Activated T-cell treated with anti-CD3 and anti-CD28 coated beads for 4 hours (primary cell): ENCODE measurements around the gene PCBP2.
"Not testable (repeated sequence)": the region's sequence is repeated elsewhere in the genome, so short reads cannot be mapped to it uniquely, and the experiment has no call there.

Experiments used
- DNase-seq: peaks from one replicate; pipeline ENCODE4 v3.0.0-alpha.2; 2020

The PCBP2 gene

DNA sequence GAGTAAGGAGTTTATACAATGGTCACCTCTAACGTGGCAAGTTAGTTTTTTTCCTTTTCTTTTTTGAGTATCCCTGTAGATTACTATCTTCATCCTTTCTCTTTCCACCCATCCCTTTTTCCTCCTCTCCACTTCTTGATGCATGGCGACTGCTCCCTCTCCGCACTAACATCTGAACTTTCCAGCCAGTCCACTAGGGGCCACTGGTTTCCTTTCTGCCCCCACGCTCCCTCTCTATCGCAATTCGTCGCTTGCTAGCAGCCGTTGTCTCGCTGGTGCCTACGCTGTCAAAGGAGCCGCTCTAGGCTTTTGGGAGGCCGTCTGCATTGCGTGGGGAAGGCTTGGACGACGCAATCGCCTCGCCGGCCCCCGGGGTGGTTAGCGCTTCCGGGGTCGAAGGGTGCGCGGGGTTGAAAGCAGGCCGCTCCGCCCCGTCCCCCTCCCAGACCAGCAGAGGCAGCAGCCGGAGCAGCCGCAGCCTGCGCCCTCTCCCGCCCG is at the start of gene PCBP2:
TSS of gene PCBP2 (plus strand) at position 442 of the 498 bp plus-strand sequence. CDS start 2,699 bp downstream, outside the sequence.
- peak; percentile 91 for DNase-seq

- DNase-seq = not testable (repeated sequence)
These were observed 49.6 kb upstream of the PCBP2 start for GRCh38 chr12:53402351-53402750.

DNA sequence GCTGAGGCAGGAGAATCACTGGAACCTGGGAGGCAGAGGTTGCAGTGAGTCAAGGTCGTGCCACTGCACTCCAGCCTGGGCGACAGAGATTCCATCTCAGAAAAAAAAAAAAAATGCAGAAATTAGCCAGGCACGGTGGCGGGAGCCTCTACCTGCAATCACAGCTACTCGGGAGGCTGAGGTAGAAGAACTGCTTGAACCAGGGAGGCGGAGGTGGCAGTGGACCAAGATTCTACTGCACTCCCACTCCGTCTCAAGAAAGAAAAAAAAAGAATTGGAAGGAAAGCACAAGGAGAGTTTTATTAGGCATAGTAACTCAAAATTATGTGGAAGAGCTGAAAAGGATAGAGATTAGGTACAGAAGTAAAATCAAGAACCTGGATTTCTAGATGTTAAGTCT is 49.0 kb upstream of the PCBP2 start:
- no peak for DNase-seq

DNA sequence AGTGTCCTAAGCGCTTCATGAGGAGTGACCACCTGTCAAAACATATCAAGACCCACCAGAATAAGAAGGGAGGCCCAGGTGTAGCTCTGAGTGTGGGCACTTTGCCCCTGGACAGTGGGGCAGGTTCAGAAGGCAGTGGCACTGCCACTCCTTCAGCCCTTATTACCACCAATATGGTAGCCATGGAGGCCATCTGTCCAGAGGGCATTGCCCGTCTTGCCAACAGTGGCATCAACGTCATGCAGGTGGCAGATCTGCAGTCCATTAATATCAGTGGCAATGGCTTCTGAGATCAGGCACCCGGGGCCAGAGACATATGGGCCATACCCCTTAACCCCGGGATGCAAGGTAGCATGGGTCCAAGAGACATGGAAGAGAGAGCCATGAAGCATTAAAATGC is 41.0 kb upstream of the PCBP2 start:
- DNase-seq = no peak

DNA sequence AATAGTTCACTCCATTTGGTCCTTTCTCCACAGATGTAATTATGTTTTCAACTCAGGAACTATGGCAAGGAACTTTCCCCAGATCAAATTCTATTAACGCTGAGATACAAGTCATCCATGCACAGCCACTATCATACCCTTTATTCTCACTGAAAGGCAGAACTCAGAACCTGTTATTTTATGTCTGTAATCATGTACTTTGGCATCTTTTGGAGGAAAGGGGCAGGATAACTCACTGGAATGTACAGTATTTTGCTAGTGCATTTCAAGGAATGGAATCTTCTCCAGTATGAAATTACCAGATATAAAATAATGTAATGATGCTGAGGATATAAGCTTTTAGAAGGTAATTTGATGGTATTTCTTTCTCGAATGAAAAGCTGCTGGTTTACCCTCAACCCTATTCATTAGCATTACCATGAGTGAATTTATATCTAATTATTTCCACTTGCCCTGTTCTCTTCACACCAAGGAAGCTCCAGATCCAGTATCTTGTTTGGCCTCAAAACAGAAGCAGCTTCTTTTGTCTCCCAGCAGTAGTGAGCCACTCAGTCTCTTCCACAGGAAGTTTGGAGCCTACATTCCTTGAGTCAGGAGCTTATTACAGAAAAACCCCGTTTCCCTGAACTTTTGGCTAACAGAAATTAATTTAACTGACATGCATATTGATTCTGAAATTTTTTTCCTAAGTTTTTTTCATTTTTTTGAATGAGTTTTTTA is 38.3 kb upstream of the PCBP2 start:
- DNase-seq = no peak

DNA sequence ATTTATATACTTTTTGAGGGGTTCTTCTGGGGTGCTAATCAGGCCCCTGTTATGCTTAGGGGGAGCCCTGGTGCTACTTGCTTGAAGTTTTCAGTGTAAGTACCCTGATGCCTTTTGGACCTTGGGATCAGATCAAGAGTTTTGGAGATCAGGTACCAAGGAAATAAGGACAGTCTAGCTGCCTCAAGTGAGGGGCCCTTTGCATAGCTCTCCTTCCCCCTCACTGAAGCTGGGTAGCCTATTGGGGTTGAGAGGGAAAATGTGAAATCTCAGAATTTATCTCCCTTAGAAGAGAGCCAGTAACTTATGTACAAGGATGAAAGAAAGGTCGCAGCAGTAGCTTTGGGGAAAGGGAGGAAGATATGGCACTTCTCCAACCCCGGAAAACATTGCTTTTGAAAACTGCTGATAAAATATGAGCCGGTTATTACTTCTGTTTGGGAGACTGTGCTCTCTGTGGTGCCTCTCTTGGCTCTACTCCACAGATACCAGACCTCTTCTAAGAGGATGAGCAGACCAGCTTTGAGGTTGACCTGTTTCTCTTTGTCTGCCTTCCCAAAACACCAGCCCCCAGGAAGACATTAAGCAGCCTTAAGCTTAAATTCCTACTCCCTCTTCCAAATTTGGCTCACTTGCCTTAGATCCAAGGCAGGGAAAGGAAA is 37.0 kb upstream of the PCBP2 start:
- no peak for DNase-seq

- DNase-seq = not testable (repeated sequence)
These were observed 36.0 kb upstream of the PCBP2 start for GRCh38 chr12:53415752-53416389.

DNA sequence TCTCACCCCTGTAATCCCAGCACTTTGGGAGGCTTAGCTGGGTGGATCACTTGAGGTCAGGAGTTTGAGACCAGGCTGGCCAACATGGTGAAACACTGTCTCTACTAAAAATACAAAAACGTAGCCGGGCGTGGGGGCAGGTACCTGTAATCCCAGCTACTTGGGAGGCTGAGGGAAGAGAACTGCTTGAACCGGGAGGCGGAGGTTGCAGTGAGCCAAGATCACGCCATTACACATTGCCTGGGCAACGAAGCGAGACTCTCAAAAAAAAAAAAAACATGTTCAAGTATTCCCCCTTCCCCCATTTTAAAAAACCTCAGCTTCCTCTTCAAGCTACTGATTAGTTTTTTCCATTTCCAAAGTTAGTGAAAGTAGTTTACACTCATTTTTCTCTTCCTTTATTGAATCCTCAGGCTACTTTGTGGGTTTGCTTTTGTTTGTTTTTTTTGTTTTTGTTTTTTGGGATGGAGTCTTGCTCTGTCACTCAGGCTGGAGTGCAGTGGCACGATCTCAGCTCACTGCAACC is 34.5 kb upstream of the PCBP2 start:
- not testable (repeated sequence) for DNase-seq

DNA sequence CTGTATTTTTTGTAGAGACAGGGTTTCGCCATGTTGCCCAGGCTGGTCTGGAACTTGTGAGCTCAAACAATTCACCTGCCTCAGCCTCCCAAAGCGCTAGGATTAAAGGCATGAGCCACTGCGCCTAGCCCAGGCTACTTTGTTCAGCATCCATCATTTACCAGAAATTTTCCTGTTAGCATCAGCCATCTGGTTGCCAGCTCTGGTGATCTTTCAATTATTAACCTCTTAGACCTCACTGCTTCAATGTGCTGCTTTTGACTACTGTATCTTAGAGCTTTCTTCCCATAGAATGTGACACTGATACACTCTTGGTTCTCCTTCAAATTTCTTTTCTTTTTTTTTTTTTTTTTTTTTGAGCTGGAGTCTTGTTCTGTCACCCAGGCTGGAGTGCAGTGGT is 33.7 kb upstream of the PCBP2 start:
- DNase-seq = no peak

DNA sequence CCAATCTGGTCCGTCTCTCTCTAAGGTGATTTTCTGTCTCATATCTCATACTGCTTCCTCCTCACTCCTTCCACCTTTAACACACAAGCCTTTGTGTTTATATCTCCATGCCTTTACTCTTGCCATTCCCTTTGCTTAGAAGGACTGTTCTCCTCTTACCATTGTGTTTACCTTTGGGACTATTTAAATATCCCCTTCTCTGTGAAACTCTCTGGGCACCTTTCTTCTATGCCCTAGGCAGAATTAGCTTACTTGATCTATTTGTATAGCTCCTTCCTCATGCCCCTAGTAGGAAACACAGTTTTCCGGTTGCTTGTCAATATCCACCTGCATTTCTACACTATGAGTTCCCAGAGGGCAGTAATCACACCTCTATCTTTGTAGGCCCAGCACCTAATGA is 32.1 kb upstream of the PCBP2 start:
- DNase-seq = no peak

DNA sequence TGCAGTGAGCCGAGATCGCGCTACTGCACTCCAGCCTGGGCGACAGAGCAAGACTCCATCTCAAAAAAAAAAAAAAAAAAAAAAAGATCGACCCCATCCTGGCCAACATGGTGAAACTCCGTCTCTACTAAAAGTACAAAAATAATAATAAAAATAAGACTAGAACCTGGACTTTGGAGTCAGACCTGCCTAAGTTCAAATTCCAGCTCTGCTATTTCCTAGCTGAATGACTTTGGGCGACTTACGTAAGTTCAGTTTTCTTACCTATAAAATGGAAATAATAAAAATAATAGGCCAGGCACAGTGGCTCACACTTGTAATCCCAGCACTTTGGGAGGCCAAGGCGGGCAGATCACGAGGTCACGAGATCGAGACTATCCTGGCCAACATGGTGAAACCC is 29.7 kb upstream of the PCBP2 start:
- DNase-seq = not testable (repeated sequence)

DNA sequence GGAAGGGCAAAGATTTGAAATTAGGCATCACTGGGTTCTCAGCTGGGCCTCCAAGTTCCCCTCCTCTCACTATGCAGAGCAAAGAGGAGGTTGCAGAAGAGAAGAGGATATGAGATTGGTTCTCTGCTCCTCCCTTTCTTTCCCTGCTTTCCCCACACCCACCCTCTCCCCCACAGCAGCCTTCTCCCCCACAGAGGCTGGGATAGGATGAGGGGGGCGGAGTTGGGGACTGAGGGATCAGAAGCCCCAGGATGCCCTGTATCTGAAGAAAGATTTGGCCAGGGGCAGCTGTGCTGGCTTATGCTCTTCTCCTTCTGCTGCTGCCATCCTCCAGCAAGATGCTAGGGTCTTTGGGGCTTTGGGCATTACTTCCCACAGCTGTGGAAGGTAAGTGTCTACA is 28.3 kb upstream of the PCBP2 start, which contains the start of gene AMHR2:
TSS of gene AMHR2 (plus strand) at position 259 of the 400 bp plus-strand sequence. CDS start at position 339, 80 bp downstream.
- no peak for DNase-seq

GRCh38 chr12:53424626-53425514 is 27.0 kb upstream of the PCBP2 start:
- DNase-seq = no peak

DNA sequence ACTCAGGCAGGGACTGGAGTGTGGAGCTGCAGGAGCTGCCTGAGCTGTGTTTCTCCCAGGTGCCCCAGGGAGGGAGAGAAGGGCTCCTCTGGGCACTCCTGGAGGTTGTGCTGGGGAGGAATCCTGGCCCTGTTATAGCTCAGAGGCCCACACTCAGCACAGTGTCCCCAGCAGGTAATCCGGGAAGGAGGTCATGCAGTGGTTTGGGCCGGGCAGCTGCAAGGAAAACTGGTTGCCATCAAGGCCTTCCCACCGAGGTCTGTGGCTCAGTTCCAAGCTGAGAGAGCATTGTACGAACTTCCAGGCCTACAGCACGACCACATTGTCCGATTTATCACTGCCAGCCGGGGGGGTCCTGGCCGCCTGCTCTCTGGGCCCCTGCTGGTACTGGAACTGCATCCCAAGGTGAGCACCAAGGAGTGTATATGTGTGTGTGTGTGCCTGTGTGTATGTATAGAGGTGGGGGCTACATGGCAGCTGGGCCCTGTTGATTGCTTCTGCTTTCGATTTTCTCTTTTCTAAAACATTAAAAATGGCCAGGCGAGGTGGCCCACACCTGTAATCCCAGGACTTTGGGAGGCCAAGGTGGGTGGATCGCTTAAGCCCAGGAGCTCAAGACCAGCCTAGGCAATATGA is 26.3 kb upstream of the PCBP2 start:
- DNase-seq = no peak

GRCh38 chr12:53427905-53428594 is 23.9 kb upstream of the PCBP2 start:
- DNase-seq = no peak

DNA sequence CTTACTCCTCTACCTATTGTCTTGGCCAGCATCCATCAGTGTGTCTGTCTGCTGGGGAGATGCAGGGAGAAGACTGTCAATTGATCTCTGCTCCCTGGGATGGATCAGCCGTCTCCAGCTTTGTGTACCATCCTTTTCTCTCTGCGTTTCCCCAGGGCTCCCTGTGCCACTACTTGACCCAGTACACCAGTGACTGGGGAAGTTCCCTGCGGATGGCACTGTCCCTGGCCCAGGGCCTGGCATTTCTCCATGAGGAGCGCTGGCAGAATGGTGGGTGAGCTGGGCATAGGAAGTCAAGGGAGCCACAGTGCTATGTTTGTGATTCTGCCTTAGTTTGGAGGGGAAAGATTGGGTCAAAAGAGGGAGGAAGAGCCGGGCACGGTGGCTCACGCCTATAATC is 23.2 kb upstream of the PCBP2 start:
- no peak for DNase-seq

- no peak for DNase-seq
These were observed 21.8 kb upstream of the PCBP2 start for GRCh38 chr12:53430116-53430515.

- no peak for DNase-seq
These were observed 20.7 kb upstream of the PCBP2 start for GRCh38 chr12:53431187-53431586.

- DNase-seq = not testable (repeated sequence)
These were observed 16.6 kb upstream of the PCBP2 start for GRCh38 chr12:53435326-53435725.

GRCh38 chr12:53439582-53439981 is 12.3 kb upstream of the PCBP2 start:
- DNase-seq = not testable (repeated sequence)
